Activated CD4-positive, alpha-beta T cell treated with anti-CD3 and anti-CD28 coated beads for 4 hours (primary cell): ENCODE results near the gene DOC2A.
"Not testable (repeated sequence)": the region's sequence is repeated elsewhere in the genome, so short reads cannot be mapped to it uniquely, and the experiment has no call there.

ENCODE experiments used
- DNase-seq, 2 donors: peaks; one replicate each; pipeline ENCODE4 v3.0.0-alpha.2; 2020

Gene DOC2A

GRCh38 chr16:30010844-30011713 is at the start of gene DOC2A:
Gene DOC2A (minus strand): TSS chr16:30011027. CDS start chr16:30010222, 805 bp downstream.
- peak; percentile 24 to 46 for DNase-seq

- DNase-seq, result no peak
Measured at GRCh38 chr16:30060346-30060745, 49.5 kb upstream of the DOC2A start.

DNA sequence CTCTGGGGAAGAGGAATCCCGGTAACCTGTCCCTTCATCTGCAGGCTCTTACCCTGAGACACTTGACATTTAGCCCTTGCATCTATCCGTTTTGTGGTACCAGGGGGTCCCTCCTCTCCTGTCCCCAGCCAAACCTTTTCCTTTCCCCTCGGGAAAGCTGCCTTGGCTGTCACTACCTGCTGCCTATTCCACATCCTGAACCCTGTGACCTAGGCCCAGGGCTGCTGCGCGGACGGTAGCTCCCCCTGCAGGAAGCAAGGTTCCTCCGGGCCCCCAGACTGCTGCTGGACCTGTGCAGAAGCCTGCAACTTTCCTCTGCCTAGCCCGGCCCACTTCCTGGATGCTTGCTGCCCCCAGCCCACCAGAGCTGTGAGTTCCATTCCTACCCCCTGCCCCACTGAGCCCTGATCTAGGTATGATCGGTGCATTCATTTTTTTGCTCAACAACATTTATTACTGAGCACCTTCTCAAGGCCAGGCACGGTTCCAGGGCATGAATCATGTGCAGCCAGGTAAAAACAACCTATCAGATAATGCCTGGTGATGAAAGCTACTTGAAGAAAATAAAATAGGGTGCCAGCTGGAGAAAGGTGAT is 44.2 kb upstream of the DOC2A start:
- peak in 1 of 2 donors; percentile 49 for DNase-seq

GRCh38 chr16:30054451-30054850 is 43.6 kb upstream of the DOC2A start:
- no peak for DNase-seq

GRCh38 chr16:30053376-30054015 is 42.7 kb upstream of the DOC2A start:
- no peak for DNase-seq

- peak; percentile 89 to 91 for DNase-seq
Measured at GRCh38 chr16:30052671-30053372, 42.0 kb upstream of the DOC2A start.

- no peak for DNase-seq
Measured at GRCh38 chr16:30051518-30051917, 40.7 kb upstream of the DOC2A start.

DNA sequence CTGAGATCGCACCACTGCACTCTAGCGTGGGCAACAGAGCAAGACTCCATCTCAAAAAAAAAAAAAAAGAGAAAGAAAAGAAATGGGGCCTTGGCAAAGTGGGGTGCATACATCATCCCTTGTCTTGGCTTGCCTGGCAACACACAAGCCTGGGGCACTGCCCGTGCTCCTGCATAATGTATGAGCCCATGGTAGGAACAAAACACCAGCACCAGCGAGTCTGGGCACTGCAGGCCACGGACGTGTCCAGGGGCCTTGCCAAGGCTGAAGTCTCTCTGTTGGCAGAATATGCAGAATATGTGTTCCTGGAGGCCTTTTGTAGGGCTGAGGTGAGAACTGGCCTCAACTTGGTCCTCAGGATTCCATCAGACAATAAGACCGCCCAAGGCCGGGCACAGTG is 39.0 kb upstream of the DOC2A start:
- no peak for DNase-seq

DNA sequence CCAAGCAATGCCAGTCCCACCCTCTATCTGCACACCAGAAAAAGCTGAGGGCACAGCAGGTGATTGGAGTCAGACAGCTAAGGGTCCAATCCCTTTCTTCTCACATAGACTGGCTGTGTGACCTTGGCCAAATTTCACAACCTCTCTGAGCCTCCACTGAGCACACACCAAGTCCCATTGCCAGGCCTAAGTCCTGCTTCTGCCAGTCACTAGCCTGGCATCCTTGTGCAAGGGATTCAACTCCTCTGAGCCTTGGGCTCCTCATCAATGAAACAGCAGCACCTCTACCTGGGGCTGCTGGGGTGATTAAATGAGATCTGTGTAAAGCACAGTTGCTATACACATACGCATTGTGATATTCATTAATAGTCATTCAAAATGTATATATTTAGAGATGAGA is 35.8 kb upstream of the DOC2A start:
- no peak for DNase-seq

- DNase-seq, result no peak
Measured at GRCh38 chr16:30046178-30046577, 35.4 kb upstream of the DOC2A start.

GRCh38 chr16:30041841-30042240 is 31.0 kb upstream of the DOC2A start:
- DNase-seq, result no peak

- DNase-seq, result not testable (repeated sequence)
Measured at GRCh38 chr16:30040690-30041089, 29.9 kb upstream of the DOC2A start.

DNA sequence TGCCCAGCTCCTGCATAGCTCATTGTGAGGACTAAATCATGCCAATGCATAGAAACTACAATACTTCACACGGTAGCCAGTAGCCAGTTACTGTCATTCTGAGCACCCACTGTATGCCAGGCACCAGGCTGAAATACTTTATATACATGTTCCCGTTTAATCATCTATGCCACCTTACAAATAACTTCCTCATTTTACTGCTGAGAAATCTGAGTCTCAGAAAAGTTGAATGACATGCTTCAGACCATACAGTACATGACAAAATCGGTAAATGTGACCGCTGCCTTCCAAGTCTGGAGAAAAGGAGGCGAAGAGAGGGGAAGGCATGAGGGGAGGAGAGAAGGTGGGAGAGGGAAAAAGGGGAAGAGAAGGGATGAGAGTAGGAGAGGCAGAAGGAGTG is 29.4 kb upstream of the DOC2A start:
- DNase-seq, result no peak

DNA sequence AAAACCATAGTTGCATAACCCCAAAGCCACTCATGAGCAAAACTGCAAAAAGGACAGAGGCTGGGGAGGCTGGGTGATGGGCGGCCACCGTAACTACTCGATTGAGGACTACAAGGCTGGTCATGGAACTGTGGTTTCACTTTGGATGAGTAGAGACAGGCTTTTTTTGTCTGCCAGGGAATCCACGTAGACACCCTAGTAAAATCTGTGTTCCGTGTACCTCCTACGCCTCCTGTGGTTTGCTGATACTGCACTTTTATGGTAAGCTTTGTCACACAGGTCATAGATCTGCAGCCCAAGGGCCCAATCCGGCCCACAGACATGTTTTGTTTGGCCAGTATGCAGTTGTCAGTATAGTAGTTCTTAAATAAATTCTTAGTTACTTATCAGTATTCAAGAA is 22.4 kb upstream of the DOC2A start:
- no peak for DNase-seq

- DNase-seq, result peak; percentile 50 to 61
Measured at GRCh38 chr16:30032083-30032819, 21.4 kb upstream of the DOC2A start.

GRCh38 chr16:30031477-30031918 is 20.7 kb upstream of the DOC2A start:
- no peak for DNase-seq

GRCh38 chr16:30030841-30031413 is 20.1 kb upstream of the DOC2A start, which contains the start of gene TLCD3B:
Gene TLCD3B (minus strand): TSS chr16:30031271. CDS start chr16:30030527, 744 bp downstream.
- no peak for DNase-seq

- no peak for DNase-seq
Measured at GRCh38 chr16:30030011-30030685, 19.3 kb upstream of the DOC2A start.

- no peak for DNase-seq
Measured at GRCh38 chr16:30028438-30029076, 17.7 kb upstream of the DOC2A start.

GRCh38 chr16:30027588-30028437 is 17.0 kb upstream of the DOC2A start:
- DNase-seq, result no peak
